Measurements from ENCODE around the gene MAPK9. TPM values are rescaled to one million over a fixed set of nuclear protein-coding genes. Genes with fewer than 3 reads are reported as not detected.

The MAPK9 gene
- total RNA-seq, 1 experiment from 2014 or later: 44.1 TPM

GRCh38 chr5:180323941-180324600, 32.2 kb upstream of the MAPK9 start:
- Histone ChIP-seq H3K4me3 (ENCODE audit: low read depth in 2 of 2, low read length in 2 of 2) (no peak overlapping the region), H3K27ac (ENCODE audit: low read length) (no peak overlapping the region), H3K9me3 (ENCODE audit: control insufficient read depth, insufficient read depth, low read depth, low read length) (no peaks in the 10 kb centered on the region), H3K36me3 (ENCODE audit: control insufficient read depth, insufficient read depth, low read length) (no peaks in the 10 kb centered on the region), H3K4me1 (ENCODE audit: control insufficient read depth, insufficient read depth, low read length) (no peaks in the 10 kb centered on the region; the same call in 1 of the 2 replicates), H3K27me3 (ENCODE audit: control insufficient read depth, insufficient read depth, low read length) (no peaks in the 10 kb centered on the region)
- no TSS peak for BruUV-seq (replicated peaks)
- no peak for ATAC-seq
- TF ChIP-seq SIN3A (IDR thresholded peaks at IDR 0.05; ENCODE audit: borderline replicate concordance, insufficient read depth, low read depth, low read length) (no peak), POLR2AphosphoS5 (IDR thresholded peaks at IDR 0.05; ENCODE audit: low read depth, low read length) (no peak), REST (IDR thresholded peaks at IDR 0.05; ENCODE audit: insufficient read depth in 1 of 2, low read depth in 2 of 2, low read length in 1 of 2) (no peak), TCF7L2 (IDR thresholded peaks at IDR 0.05; ENCODE audit: low read depth, low read length) (no peak), CTCF (IDR thresholded peaks at IDR 0.05) (no peak)
- in situ Hi-C loops (cut with HindIII; ENCODE audit: low pct_unique_long_range_greater_than_20kb, low sequenced_read_pairs) (no loop called here), intact Hi-C loops (cut with micrococcal nuclease; ENCODE audit: unreplicated experiment) (loop anchor here (10.0 kb wide), 1 partner anchor 119 kb away; the partner anchor contains the start of gene RASGEF1C)
- ChIA-PET POLR2A (no interaction called here), CTCF (interaction anchor here (0.8 kb wide), 1 partner anchor 122 kb away, joined by 3 read pairs; no protein-coding TSS in a partner anchor)
- no peak for DNase-seq (ENCODE audit: low read depth, low spot score)

- no peak for ATAC-seq
- in situ Hi-C loops (cut with HindIII; ENCODE audit: low pct_unique_long_range_greater_than_20kb, low sequenced_read_pairs): no loop called here
Observed at GRCh38 chr5:180323160-180323559, 31.3 kb upstream of the MAPK9 start.

More at GRCh38 chr5:180323160-180323559, 31.3 kb upstream of the MAPK9 start:
- no peaks in the 10 kb centered on the region for H3K4me1 ChIP-seq (ENCODE audit: control insufficient read depth, insufficient read depth, low read length)
- H3K36me3 ChIP-seq (ENCODE audit: control insufficient read depth, insufficient read depth, low read length): no peaks in the 10 kb centered on the region
- no peaks in the 10 kb centered on the region for H3K27me3 ChIP-seq (ENCODE audit: control insufficient read depth, insufficient read depth, low read length)
- ChIA-PET POLR2A (no interaction called here), CTCF (no interaction called here)
- intact Hi-C loops (cut with micrococcal nuclease; ENCODE audit: unreplicated experiment): loop anchor here (10.0 kb wide), 1 partner anchor 118 kb away; the partner anchor contains the start of gene RASGEF1C
- no TSS peak for BruUV-seq (replicated peaks)
- no peak for DNase-seq (ENCODE audit: low read depth, low spot score)
- H3K4me3 ChIP-seq (ENCODE audit: low read depth in 2 of 2, low read length in 2 of 2): no peak overlapping the region
- H3K9me3 ChIP-seq (ENCODE audit: control insufficient read depth, insufficient read depth, low read depth, low read length): no peaks in the 10 kb centered on the region
- TF ChIP-seq SIN3A (IDR thresholded peaks at IDR 0.05; ENCODE audit: borderline replicate concordance, insufficient read depth, low read depth, low read length): no peak
- no peak for TF ChIP-seq POLR2AphosphoS5 (IDR thresholded peaks at IDR 0.05; ENCODE audit: low read depth, low read length)
- TF ChIP-seq CTCF (IDR thresholded peaks at IDR 0.05): no peak
- no peak for TF ChIP-seq REST (IDR thresholded peaks at IDR 0.05; ENCODE audit: insufficient read depth in 1 of 2, low read depth in 2 of 2, low read length in 1 of 2)
- TF ChIP-seq TCF7L2 (IDR thresholded peaks at IDR 0.05; ENCODE audit: low read depth, low read length): no peak
- no peak overlapping the region for H3K27ac ChIP-seq (ENCODE audit: low read length)

Measured in Panc1 (cell line).